GM19438 (cell line): Measurements from ENCODE around the gene COL7A1.

ENCODE experiments used
- ATAC-seq: cut with Tn5 transposase; IDR thresholded peaks from one replicate; pipeline ENCODE4 v1.9.1; 2021; ENCODE audit warnings: low read depth; ENCODE audit not compliant: unreplicated experiment

Gene COL7A1

DNA sequence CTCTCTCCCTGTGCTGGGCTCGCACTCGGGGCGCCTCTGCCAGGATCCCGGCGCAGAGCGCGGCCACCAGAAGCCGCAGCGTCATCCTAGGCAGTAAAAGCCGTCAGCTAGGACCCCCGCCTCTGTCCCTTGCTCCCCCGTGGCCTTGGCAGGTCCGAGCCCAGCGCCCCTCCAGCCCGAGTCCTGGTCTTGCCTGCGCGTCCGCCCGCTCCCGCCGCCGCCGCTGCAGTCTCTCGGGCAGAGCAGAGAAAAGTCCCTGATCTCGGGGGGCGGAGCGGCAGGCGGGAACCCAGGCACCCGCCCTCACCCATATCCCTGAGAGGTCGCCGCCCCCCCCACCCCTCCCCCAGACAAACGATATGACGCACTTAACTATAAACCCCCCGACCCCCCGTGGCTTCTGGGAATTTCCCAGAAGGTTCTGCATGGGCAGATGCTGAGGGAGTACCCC, at the start of gene COL7A1:
Gene COL7A1 (minus strand): TSS at position 255 of the 451 bp plus-strand sequence. CDS start 170 bp downstream, at position 85.
- no peak for ATAC-seq

DNA sequence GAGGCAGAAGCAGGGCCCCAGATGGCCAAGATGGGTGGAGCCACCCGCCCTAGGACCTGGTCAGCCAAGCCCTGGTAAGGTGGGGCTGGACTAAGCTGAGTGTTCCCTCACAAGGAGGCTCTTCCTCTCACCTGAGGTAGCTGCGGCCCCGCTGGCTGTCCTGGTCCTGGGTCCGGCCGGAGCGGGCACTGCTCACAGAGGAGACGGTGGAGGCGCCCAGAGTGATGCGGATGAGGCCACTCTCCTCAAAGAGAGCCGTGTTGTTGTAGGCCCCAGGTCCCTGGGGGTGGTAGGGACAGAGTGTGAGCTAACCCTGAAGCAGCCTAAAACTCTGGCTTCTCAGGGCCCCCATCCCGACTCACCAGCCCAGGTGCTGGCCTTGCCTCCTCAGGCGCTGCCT, 47.5 kb upstream of the COL7A1 start:
- ATAC-seq: no peak

DNA sequence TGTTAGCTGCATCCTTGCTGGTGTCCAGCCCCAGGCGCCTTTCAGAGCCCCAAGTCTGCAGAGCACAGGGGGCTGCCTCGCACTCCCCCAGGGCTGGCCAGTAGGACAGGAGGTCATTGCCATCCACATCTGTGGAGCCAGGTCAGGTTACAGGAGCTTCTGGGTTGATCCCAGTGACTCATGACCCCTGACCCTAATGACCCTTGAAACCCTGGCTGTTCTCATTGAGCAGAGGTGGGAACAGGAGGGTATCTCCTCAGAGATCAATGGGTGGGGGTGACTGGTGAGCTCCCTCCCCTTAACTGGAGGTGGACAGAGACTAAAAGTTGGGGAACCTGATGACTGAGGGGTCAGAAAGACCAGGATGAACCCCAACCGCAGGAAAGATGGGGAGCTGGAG, 46.3 kb upstream of the COL7A1 start:
- ATAC-seq: no peak

DNA sequence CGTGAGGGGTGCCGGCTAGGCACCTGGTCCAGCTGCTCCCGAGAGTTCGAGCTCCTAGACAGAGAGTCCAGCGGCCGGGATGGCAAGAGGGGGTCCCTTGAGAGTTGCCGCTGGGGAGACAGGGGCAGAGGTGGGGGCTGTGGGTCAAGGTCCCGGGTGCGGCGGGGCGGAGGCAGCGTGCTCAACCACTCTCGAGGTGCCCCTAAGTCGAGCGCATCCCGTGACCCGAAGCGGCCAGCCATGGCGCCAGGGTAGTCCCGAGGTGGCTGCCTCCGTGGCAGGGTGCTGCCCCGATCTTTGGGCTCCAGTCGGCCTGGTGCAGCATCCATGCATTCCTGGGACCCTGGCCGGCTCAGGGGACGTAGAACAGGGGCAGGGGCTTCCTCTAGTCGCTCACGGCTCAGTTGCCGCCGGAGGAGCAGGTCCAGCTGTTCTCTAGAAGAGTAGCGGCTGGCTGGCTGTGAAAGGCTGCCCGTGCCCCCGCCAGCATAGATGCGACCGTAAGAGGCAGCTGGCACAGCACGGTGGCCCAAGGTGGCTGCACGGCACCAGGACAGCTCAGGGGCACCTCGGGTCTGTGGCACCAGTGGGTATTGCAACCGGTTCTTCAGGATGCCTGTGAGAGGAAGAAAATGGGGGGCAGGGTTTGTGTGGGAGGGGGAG, 44.9 kb upstream of the COL7A1 start:
- ATAC-seq: no peak

DNA sequence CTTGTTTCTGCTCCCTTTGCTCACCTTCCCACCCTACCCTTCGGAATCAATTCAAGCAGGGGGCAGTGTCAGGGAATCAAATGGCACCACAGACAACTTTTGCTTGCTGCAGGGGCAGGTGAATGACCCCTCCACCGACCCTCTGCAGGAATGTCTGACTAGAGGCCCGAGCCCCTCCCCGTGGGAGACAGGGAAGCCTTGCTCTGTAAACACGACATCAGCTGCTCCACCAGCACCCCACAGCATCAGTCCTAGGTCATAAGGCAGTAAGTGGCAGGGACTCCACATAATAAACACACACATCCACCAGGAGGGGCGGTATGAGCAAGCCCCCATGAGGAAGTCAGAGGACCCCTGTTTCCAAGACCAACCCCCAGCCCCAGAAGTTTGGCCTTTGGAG, 42.2 kb upstream of the COL7A1 start:
- ATAC-seq: no peak

DNA sequence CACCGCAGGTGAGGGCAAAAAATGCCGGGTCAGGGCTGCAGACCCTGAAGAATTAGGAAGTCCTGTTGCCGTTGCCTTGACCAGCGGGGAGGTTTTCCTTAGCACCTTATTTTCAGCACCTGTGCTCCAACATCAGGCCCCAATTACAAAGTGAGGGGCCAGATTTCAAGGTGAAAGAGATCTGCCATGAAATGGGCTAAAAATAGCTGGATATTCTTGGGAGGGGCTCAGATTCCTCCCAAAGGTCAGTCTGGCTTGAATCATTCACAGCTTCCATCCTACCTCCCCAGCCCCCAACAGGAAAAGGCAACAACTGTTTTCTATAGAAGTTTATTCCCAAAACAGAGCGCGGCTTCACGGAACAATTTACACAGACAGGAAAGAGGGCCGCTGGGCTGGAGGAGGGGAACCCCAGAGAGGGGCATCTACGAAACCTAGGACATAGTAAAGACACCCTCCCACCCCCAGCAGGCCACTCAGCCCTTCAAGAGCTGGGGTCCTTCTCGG, 41.1 kb upstream of the COL7A1 start:
- ATAC-seq: no peak

DNA sequence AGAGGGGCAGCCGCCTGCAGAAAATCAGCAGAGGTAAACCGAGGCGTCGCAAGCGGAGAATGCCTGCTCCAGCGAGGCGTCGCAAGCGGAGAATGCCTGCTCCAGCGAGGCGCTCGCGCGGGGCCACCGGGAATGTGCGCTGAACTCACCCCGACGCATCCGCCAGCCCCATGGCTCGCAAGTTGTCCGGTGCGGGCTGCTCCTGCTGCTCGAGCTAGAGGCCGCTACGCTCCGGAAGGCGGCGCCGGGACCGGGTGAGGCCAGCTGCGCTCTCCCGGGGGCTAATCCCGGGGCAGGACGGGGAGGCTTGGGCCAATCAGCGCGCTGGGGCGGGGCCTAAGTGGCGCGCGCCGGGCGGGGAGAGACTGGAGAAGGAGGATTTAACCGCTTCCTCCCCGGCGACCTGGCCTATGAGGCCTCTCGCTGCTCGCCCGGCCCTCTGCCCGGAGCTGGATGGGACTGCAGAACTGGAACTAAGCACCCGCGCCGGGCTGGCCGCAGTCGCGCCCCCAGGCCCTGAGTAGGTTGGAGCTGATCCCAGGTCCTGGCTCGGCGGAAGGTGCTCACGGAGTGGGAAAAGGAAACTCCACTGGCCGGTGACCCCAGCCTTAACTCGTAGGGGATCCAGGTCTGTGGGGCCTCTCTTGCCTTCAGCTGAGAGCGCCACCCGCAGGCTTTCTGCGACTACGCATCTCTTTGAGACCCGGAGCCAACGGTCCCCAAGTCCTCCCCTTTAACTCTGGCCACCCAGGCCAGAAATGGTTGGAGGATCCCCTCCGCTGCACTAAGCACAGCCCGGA, 40.3 kb upstream of the COL7A1 start, which contains the start of gene SLC26A6:
Gene SLC26A6 (minus strand): TSS at position 240 of the 800 bp plus-strand sequence. CDS start 68 bp downstream, at position 172.
- peak; percentile 84 for ATAC-seq

DNA sequence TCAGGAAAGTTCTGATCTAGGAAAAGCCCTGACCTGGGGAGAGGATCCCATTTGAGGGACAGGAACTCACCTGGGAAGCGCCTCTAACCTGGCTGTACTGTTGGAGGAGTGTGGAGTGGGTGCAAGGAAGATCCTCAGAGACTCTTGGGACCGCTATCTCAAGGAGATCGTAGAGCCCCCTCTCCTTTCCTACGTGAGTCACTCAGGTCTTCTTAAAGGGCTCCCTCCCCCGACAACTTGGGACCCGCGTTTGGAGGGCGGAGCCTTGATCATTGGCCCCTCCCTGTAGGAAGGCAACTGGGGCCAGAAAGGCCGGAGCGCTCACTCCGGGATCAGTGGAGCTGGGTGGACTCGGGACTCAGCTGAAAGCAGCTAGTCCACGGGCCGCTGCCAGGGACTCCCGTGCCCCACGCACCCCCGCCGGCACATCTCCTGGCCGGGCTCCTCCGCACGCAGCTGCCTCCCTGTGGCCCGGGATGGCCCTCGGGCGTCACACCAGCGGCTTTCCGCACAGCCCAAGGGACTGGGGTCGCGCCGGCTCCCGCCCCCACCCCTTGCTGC, 39.6 kb upstream of the COL7A1 start:
- ATAC-seq: peak; percentile 27

DNA sequence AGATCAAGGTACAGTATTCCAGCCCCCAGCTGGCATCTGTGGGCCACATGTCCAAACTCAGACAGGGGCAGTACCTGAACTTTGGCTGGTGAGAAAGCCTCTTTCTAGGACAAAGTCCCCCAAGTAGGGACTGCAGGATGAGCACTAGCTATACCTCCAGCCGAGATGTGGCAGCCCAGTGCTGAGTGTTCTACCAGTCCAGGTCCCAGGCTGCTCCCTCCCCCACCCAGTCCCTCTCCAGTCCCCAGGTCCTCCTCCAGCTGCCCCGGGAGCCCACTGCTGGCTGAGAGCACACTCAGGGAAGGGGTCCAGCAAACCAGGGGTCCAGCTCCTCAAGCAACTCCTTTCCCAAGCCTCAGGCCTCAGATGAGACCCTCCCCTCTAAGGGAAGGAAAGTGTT, 38.6 kb upstream of the COL7A1 start:
- no peak for ATAC-seq

DNA sequence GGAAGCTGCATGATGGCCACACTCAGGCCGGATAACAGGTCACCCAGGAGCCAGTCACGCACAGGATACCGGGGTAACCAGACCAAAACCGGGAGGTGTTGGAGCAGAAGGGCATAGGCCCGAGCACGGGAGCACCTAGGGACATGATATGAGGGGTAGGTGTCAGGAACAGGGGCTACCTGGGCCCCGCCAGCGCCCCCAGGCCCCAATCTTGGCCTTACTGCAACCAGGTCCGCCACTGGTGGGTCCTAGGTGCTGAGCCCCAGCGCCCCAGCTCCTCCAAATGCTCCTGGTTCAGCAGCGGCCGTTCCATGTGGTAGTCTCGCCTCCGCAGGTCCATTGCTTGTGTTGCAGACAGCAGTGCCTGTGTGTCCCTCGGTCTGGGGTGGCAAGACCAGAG, 38.1 kb upstream of the COL7A1 start:
- ATAC-seq: no peak

DNA sequence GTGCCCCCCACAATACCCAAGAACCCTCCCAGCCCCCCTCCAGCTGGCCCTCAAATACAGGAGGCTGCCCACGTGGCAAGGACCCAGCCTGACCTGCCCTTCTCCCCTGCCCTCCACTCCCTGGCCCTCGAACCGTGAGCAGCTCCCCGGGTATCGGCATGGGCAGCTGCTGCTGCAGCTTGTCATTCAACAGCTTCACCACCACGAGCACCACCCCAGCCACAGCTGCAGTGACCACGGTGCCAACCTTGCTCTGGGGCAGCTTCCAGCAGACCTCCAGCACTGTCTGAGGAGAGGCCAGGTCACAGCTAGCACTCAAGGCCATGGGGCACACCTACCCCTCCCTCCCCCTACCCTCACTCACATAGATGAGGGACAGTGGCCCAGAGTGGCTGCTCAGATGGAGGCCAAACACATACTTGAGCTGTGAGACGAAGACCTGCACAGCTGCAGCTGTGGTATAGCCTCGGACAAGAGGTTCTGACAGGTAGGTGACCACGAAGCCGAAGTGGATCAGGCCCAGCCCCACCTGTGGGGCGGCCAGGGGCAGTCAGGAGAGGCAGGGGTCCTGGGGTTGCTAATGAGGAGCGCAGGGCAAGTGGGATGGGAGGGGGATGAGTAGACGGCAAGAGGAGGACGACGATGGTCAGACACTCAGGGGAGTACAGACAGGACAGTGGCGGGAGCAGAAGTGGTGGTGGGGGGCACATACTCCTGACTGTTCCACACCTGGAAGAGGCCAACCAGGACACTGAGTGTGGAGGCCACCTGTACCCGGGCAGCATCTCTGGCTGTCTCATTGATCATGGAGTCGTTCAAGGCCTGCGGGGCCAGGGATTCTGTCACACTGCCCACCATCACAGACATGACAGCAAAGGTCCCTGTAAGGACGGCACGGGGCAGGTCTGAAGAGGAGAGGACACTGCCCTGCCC, 36.7 kb upstream of the COL7A1 start:
- no peak for ATAC-seq

DNA sequence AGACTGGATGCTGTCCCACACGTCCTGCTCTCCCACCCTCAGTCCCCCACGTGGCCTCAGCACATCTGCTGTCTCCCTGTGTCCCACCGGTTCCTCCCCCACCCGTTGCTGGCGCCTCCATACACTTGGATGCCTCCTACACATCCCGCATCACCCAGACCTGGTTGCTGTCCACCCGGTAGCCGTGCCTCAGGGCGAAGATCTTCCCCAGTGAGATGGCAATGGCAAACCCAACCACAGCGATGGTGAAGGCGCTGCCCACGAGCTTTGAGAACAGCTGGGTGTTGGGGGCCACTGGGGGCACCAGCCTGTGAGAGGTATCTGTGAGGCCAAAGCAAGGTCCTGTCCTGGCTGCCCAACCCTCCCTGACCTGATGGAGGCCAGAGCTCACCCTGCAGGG, 35.7 kb upstream of the COL7A1 start:
- no peak for ATAC-seq

DNA sequence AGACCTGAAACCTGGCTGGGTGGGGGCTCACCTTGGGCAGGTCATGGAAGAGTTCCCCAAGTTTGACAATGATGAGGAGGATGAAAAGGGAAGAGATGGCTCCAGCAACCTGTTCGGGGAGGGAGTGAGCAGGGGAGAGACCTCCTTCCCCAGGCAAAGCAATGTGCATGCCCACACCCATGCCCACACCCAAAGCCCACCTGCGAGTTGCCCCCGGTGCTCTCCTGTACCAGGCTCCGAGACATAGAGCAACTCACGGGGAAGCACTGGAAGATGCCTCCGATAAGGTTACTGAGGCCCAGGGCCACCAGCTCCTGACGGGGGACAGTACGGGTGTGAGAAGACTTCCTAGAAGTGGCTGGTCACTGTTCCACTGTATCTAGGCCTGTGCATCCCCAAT, 35.3 kb upstream of the COL7A1 start:
- ATAC-seq: no peak

DNA sequence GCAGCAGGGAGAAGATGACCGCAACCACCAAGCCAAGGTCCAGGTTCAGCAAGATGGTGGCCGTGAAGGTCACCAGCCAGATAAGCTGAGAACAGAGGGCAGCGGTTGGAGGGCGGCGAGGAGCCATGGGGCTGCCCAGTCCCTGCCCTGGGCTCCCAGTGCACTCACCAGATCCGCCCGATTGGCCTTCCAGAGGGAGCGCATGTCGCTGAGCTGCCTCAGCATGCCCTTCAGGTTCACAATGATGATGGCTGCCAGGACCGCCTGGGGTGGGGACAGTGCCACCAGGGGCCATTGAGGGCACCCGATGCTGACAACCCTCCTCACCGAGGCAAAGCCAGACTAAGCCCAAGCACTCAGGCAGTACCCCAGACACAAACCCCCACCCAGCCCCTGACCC, 34.8 kb upstream of the COL7A1 start:
- ATAC-seq: no peak

DNA sequence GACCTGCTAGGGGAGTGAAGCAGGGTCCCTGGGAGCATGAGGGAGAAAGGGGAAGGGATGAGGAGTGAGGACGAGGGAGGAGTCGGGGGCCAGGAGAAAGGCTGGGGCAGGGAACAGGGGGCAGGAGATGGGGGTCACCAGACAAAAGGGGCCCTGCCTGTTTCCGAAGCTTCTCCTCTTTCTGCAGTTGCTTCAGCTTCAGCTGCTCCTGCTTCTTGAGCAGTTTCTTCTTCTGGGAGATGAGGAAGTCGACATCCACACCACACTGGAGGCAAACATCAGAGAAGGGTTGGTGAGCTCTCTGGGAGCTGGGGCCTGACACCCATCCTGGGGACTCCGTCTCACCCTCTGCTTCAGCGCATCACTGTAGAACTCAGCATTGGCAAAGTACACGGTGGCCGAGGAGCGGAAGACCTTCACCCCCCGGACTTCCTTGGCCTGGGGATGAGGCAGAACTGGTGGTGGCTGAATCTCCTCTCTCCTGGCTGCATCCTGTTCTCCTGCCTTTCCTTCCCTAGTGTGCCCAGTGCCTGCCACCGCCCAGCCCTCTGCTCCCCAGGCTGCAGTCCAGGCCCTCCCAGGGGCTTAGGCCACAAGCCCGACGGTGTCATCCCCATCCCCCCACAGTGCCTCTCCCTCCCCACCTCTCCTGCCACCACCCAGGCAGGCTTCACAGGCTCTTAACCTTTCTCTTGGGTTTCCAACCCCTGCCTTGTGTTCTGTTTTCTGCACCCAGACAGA, 33.3 kb upstream of the COL7A1 start:
- ATAC-seq: no peak

DNA sequence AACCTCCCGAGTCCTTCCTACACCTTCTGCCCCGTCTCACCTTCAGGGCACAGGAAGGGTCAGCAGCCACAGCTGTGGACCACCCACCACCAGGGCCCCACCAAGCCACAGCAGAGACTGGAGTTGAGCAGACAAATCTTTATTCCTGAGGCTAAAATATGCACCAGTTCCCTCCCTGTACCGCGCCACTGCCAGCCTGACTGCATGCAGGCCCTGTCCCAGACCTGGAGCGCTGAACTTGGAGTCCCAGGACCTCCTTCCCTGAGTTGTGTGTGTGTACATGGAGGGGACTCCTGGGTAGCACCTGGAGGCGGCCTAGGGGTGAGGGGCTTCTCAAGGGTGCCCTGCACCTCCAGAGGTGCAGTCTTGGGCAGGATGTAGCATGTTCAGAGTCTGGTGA, 30.5 kb upstream of the COL7A1 start:
- ATAC-seq: no peak

DNA sequence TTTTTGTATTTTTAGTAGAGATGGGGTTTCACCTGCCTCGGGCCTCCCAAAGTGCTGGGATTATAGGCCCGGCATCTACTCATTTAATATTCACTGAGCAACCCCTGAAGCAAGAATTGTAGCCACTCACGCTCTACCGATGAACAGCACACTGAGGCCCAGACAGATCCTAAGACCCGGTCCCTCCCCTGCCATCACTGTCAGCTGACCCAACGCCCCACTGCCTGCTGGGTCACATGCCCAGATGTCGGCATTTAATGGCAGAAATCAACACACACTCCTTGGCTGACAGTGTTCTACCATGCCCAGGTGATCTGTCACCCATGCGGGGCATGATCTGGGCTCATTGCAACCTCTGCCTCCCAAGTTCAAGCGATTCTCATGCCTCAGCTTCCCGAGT, 29.6 kb upstream of the COL7A1 start:
- ATAC-seq: no peak

DNA sequence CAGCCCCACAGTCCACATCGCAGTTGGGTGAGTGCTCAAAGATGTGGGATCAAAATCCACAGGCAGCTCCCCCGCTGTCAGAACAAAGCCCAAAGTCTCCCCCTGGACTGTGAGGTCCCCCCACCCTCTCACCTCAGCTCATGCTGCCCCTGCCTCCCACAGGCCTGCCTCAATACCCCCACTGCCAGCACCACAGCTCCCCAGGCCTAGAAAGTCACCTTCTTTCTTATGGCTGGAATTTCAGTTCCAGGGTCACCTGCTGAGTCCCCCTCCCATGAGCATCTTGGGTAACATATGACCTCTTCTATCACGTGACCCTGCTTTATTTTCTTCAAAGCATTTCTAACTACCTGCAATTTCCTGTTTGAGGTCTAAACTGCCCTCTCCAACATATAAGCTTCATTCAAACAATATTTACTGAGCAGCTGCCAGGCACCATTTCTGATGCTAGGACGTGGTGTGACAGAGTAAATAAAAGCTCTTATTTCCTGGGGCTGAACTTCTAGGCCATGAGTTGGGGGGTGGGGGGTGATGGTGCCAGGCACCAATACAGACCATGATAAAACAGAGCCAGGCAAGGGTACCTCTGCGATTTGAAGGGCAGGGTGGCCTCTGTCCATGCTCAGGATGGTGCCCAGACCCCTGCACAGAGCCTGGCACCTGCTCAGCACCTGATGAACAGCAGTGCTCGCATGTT, 28.9 kb upstream of the COL7A1 start:
- ATAC-seq: no peak

DNA sequence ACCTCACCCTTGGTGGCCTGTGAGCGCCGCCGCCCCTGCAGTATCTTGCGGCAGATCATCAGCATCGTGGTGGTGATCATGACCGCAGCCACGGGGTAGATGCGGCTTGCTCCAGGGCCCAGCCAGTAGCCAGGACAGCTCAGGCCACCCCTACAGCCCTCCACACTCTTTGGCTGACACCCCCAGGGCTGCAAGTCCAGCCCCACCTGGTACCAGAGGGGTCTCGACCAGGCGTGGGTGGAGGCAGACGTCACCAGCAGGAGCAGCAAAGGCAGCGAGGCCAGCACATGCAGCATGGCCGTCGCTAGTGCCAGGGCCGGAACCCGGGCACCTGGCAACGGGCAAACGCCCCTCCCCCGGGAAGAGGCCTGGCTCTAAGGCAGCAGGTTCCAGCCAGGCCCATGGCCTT, 26.3 kb upstream of the COL7A1 start, which contains the start of gene TMEM89:
Gene TMEM89 (minus strand): TSS at position 309 of the 409 bp plus-strand sequence. CDS start 13 bp downstream, at position 296.
- no peak for ATAC-seq
